Measurements from ENCODE around the gene CRPPA. TPM values are rescaled to one million over a fixed set of nuclear protein-coding genes. Genes with fewer than 3 reads are reported as not detected.

CRPPA gene
- total and polyA plus RNA-seq, 10 of the 15 experiments (the other 5 are each of a cell fraction or from before 2014, with no cell fraction given) = not detected

- ChIA-PET RAD21 (ENCODE audit: unreplicated experiment) (no interaction called here), CTCF (interaction anchor here (1.0 kb wide), 2 partner anchors 15 to 268 kb away, joined by 3 read pairs; no protein-coding TSS in a partner anchor), SMC1A (ENCODE audit: uncharacterized antibody, unreplicated experiment) (interaction anchor here (0.6 to 0.9 kb wide), 2 partner anchors 27 to 100 kb away, joined by 3 to 4 read pairs; no protein-coding TSS in a partner anchor), POLR2A (no interaction called here)
- Histone ChIP-seq H4K20me1 (ENCODE audit: control insufficient read depth, insufficient read depth) (no peaks in the 10 kb centered on the region), H3K27me3 (replicated peaks in 1 of 2; ENCODE audit: control insufficient read depth in 2 of 2, insufficient read depth in 2 of 2, low read length in 1 of 2) (no peaks in the 10 kb centered on the region), H3K36me3 (ENCODE audit: control insufficient read depth in 2 of 2, insufficient read depth in 2 of 2, low read length in 1 of 2) (no peaks in the 10 kb centered on the region), H3K4me3 (no peak overlapping the region), H2AFZ (ENCODE audit: control insufficient read depth, low read depth, low read length) (no peak overlapping the region), H3K4me2 (ENCODE audit: control insufficient read depth, insufficient read depth) (no peak overlapping the region), H3K9me3 (replicated peaks; ENCODE audit: control insufficient read depth, insufficient read depth, low read length) (no peaks in the 10 kb centered on the region), H3K27ac (ENCODE audit: control insufficient read depth, insufficient read depth) (no peak overlapping the region), H3K79me2 (ENCODE audit: control insufficient read depth, insufficient read depth, low read length) (no peaks in the 10 kb centered on the region), H3K4me1 (ENCODE audit: control insufficient read depth, insufficient read depth, low read length) (no peaks in the 10 kb centered on the region), H3K9ac (ENCODE audit: control insufficient read depth, insufficient read depth, low read length) (no peak overlapping the region)
- intact Hi-C loops (cut with micrococcal nuclease; ENCODE audit: unreplicated experiment) = no loop called here
- in situ Hi-C loops (cut with MboI) = no loop called here
- DNase-seq (ENCODE audit: low read depth, low spot score) (no peak), FAIRE-seq (no peak), ATAC-seq (no peak)
- no TSS peak for BruUV-seq (replicated peaks)
- WGBS (ENCODE audit: insufficient coverage, insufficient replicate concordance, low lambda C conversion rate, missing lambda C conversion rate) = 17% methylated on average over 10 of the region's 10 CpGs
- TF ChIP-seq MXI1 (IDR thresholded peaks at IDR 0.05; ENCODE audit: low read depth, low read length) (no peak), ZNF217 (IDR thresholded peaks at IDR 0.05) (no peak), SMAD5 (IDR thresholded peaks at IDR 0.05; ENCODE audit: low read depth) (no peak), PML (IDR thresholded peaks at IDR 0.05; ENCODE audit: low read length) (no peak), FOXK2 (IDR thresholded peaks at IDR 0.05) (no peak), BMI1 (IDR thresholded peaks at IDR 0.05; ENCODE audit: borderline replicate concordance) (no peak), IRF5 (IDR thresholded peaks at IDR 0.05; ENCODE audit: borderline replicate concordance) (no peak), CHD1 (IDR thresholded peaks at IDR 0.05; ENCODE audit: low read depth, low read length) (no peak), CBX5 (IDR thresholded peaks at IDR 0.05; ENCODE audit: low read depth) (no peak)
- TF ChIP-seq, protein P1, sequence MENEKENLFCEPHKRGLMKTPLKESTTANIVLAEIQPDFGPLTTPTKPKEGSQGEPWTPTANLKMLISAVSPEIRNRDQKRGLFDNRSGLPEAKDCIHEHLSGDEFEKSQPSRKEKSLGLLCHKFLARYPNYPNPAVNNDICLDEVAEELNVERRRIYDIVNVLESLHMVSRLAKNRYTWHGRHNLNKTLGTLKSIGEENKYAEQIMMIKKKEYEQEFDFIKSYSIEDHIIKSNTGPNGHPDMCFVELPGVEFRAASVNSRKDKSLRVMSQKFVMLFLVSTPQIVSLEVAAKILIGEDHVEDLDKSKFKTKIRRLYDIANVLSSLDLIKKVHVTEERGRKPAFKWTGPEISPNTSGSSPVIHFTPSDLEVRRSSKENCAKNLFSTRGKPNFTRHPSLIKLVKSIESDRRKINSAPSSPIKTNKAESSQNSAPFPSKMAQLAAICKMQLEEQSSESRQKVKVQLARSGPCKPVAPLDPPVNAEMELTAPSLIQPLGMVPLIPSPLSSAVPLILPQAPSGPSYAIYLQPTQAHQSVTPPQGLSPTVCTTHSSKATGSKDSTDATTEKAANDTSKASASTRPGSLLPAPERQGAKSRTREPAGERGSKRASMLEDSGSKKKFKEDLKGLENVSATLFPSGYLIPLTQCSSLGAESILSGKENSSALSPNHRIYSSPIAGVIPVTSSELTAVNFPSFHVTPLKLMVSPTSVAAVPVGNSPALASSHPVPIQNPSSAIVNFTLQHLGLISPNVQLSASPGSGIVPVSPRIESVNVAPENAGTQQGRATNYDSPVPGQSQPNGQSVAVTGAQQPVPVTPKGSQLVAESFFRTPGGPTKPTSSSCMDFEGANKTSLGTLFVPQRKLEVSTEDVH (IDR thresholded peaks at IDR 0.05; ENCODE audit: low read depth, partially characterized antibody) = no peak
Measured at GRCh38 chr7:16463949-16464715, 42.8 kb upstream of the CRPPA start.
